ENCODE results near the gene GNAZ.

The GNAZ gene

GRCh38 chr22:23146478-23147205 is 76.3 kb downstream of the GNAZ start:
- H3K4me3 ChIP-seq (replicated peaks; ENCODE audit: insufficient read depth, low read length): no peak overlapping the region
- no peak for DNase-seq (ENCODE audit: low read depth in 1 of 2, low spot score in 1 of 2)
- no peak for TF ChIP-seq POLR2AphosphoS5 (IDR thresholded peaks at IDR 0.05; ENCODE audit: low read depth)
- TF ChIP-seq CTCF (IDR thresholded peaks at IDR 0.05; ENCODE audit: insufficient read depth, low read length): no peak
- TF ChIP-seq SPI1 (IDR thresholded peaks at IDR 0.05; ENCODE audit: borderline replicate concordance, low read depth): no peak
- no peak for TF ChIP-seq REST (IDR thresholded peaks at IDR 0.05; ENCODE audit: insufficient replicate concordance, low read depth)
- no peak for TF ChIP-seq GABPA (IDR thresholded peaks at IDR 0.05; ENCODE audit: low read depth)

GRCh38 chr22:23147617-23148387 is 77.5 kb downstream of the GNAZ start:
- H3K4me3 ChIP-seq (replicated peaks; ENCODE audit: insufficient read depth, low read length): no peak overlapping the region
- TF ChIP-seq SPI1 (IDR thresholded peaks at IDR 0.05; ENCODE audit: borderline replicate concordance, low read depth) (no peak), REST (IDR thresholded peaks at IDR 0.05; ENCODE audit: insufficient replicate concordance, low read depth) (no peak), GABPA (IDR thresholded peaks at IDR 0.05; ENCODE audit: low read depth) (no peak), POLR2AphosphoS5 (IDR thresholded peaks at IDR 0.05; ENCODE audit: low read depth) (no peak), CTCF (IDR thresholded peaks at IDR 0.05; ENCODE audit: insufficient read depth, low read length) (no peak)
- DNase-seq (ENCODE audit: low read depth in 1 of 2, low spot score in 1 of 2): no peak
- 0 out of 2 replicates have a peak overlapping the region, but pooled peaks have one; percentile 2 for H3K27ac ChIP-seq (replicated peaks)
- no peaks in the 10 kb centered on the region for H3K27me3 ChIP-seq (ENCODE audit: insufficient read depth, poor library complexity, severe bottlenecking)

More at GRCh38 chr22:23146478-23147205, 76.3 kb downstream of the GNAZ start:
- Histone ChIP-seq H3K27me3 (ENCODE audit: insufficient read depth, poor library complexity, severe bottlenecking) (no peaks in the 10 kb centered on the region), H3K27ac (replicated peaks) (no peak overlapping the region)

- Histone ChIP-seq H3K27ac (replicated peaks) (no peak overlapping the region), H3K4me3 (replicated peaks; ENCODE audit: insufficient read depth, low read length) (no peak overlapping the region), H3K27me3 (ENCODE audit: insufficient read depth, poor library complexity, severe bottlenecking) (no peaks in the 10 kb centered on the region)
- TF ChIP-seq GABPA (IDR thresholded peaks at IDR 0.05; ENCODE audit: low read depth): no peak
- no peak for TF ChIP-seq REST (IDR thresholded peaks at IDR 0.05; ENCODE audit: insufficient replicate concordance, low read depth)
- TF ChIP-seq CTCF (IDR thresholded peaks at IDR 0.05; ENCODE audit: insufficient read depth, low read length): no peak
- no peak for TF ChIP-seq SPI1 (IDR thresholded peaks at IDR 0.05; ENCODE audit: borderline replicate concordance, low read depth)
- TF ChIP-seq POLR2AphosphoS5 (IDR thresholded peaks at IDR 0.05; ENCODE audit: low read depth): no peak
- DNase-seq (ENCODE audit: low read depth in 1 of 2, low spot score in 1 of 2): no peak
These were observed 79.5 kb downstream of the GNAZ start for GRCh38 chr22:23149743-23150238.

All from HL-60 (cell line).